Adrenal gland (tissue), 5 donors: ENCODE data around the gene SMC1B.

Experiments used
- CTCF ChIP-seq, 6 experiments: fragments of 450-650 bp in 4 of 6; fragments of 200-600 bp in 2 of 6; sonication (generic) in 1 of 6; IDR thresholded peaks; 1 replicate in 5 of 6; 2 replicates in 1 of 6; pipeline versions ENCODE4 v1.5.1 to v1.8.0; 2016 to 2021; ENCODE audit warnings: antibody characterized with exemption in 6 of 6, mild to moderate bottlenecking in 2 of 6, moderate library complexity in 1 of 6
- POLR2A ChIP-seq, 2 donors: fragments of 450-650 bp; IDR thresholded peaks; one replicate each; pipeline ENCODE4 v1.6.1; 2017; ENCODE audit warnings: antibody characterized with exemption in 2 of 2, mild to moderate bottlenecking in 2 of 2, moderate library complexity in 1 of 2
- donor health status: DM: no; HTN: no; CAD: no.

- TF ChIP-seq CTCF (IDR thresholded peaks at IDR 0.05) (no peak), POLR2A (IDR thresholded peaks at IDR 0.05) (no peak)
Measured at GRCh38 chr22:45420539-45420938, 7.1 kb upstream of the SMC1B start.
